MV-4-11 (cell line): ENCODE measurements around the gene TMEM167A.
A peak's percentile ranks its signal among the peaks of the same experiment; 100 is the strongest.

Experiments used
- DNase-seq: peaks from one replicate; lab custom pipeline; 2025; lab: John Stamatoyannopoulos, UW

The TMEM167A gene

GRCh38 chr5:83035373-83036100 is 41.7 kb downstream of the TMEM167A start:
- no peak for DNase-seq

GRCh38 chr5:83034528-83035207 is 42.5 kb downstream of the TMEM167A start:
- no peak for DNase-seq

- no peak for DNase-seq
Observed at GRCh38 chr5:83034036-83034435, 43.2 kb downstream of the TMEM167A start.

GRCh38 chr5:83031381-83031780 is 45.8 kb downstream of the TMEM167A start:
- no peak for DNase-seq

- DNase-seq = no peak
Observed at GRCh38 chr5:83029912-83030311, 47.3 kb downstream of the TMEM167A start.

GRCh38 chr5:83026930-83027687 is 50.1 kb downstream of the TMEM167A start:
- peak; percentile 87 for DNase-seq

- no peak for DNase-seq
Observed at GRCh38 chr5:83026516-83026915, 50.7 kb downstream of the TMEM167A start.

- no peak for DNase-seq
Observed at GRCh38 chr5:83025690-83026478, 51.3 kb downstream of the TMEM167A start.

- no peak for DNase-seq
Observed at GRCh38 chr5:83022334-83022733, 54.9 kb downstream of the TMEM167A start.

- DNase-seq = no peak
Observed at GRCh38 chr5:83015676-83016075, 61.5 kb downstream of the TMEM167A start.

- DNase-seq = peak; percentile 95
Observed at GRCh38 chr5:83011985-83012384, 65.2 kb downstream of the TMEM167A start.

GRCh38 chr5:83009408-83009807 is 67.8 kb downstream of the TMEM167A start:
- DNase-seq = no peak

GRCh38 chr5:83007755-83008154 is 69.4 kb downstream of the TMEM167A start:
- no peak for DNase-seq

- no peak for DNase-seq
Observed at GRCh38 chr5:83006683-83007283, 70.4 kb downstream of the TMEM167A start.

- DNase-seq = no peak
Observed at GRCh38 chr5:83003791-83004190, 73.4 kb downstream of the TMEM167A start.
